Breast epithelium (tissue), 4 donors: ENCODE data around the gene FRMD4A. TPM values are rescaled to one million over a fixed set of nuclear protein-coding genes. Genes with fewer than 3 reads are reported as not detected.

Experiments
- DNase-seq, 2 donors: peaks; one replicate each; pipeline ENCODE4 v3.0.0-alpha.2; 2019; ENCODE audit warnings: low spot score in 2 of 2
- H3K27ac ChIP-seq, 2 donors: fragments of 200-600 bp; sonication (generic) in 1 of 2; one replicate each; pipeline ENCODE4 v1.5.1; 2016 to 2019; ENCODE audit warnings: mild to moderate bottlenecking in 1 of 2
- H3K27me3 ChIP-seq, 2 donors: fragments of 200-600 bp; sonication (generic) in 1 of 2; one replicate each; pipeline versions ENCODE4 v1.5.1 to v1.6.0; 2017 to 2019; ENCODE audit warnings: control low read depth in 1 of 2, mild to moderate bottlenecking in 1 of 2
- H3K36me3 ChIP-seq: fragments of 200-600 bp; one replicate; pipeline ENCODE4 v1.5.1; 2019
- H3K4me1 ChIP-seq, 2 donors: fragments of 200-600 bp; sonication (generic); one replicate each; pipeline ENCODE4 v1.5.1; 2016 to 2019; ENCODE audit warnings: control low read depth in 1 of 2
- H3K4me3 ChIP-seq, 3 donors: fragments of 200-600 bp; sonication (generic); 1 replicate in 2 of 3; 2 replicates in 1 of 3; pipeline ENCODE4 v1.5.1; 2016 to 2019; ENCODE audit warnings: mild to moderate bottlenecking in 3 of 3, moderate library complexity in 2 of 3
- H3K9me3 ChIP-seq, 2 donors: fragments of 200-600 bp; sonication (generic) in 1 of 2; one replicate each; pipeline ENCODE4 v1.5.1; 2016 to 2019; ENCODE audit warnings: control low read depth in 1 of 2
- CTCF ChIP-seq, 3 donors: fragments of 450-650 bp; IDR thresholded peaks; one replicate each; pipeline ENCODE4 v1.5.1; 2016 to 2017; ENCODE audit warnings: antibody characterized with exemption in 3 of 3, mild to moderate bottlenecking in 3 of 3, moderate library complexity in 3 of 3
- POLR2A ChIP-seq: fragments of 450-650 bp; IDR thresholded peaks from one replicate; pipeline ENCODE4 v1.6.1; 2016; ENCODE audit warnings: antibody characterized with exemption, mild to moderate bottlenecking, moderate library complexity
- POLR2AphosphoS5 ChIP-seq, 3 donors: sonication (generic); formaldehyde crosslinking; IDR thresholded peaks; one replicate each; pipeline ENCODE4 v1.6.1; 2017; ENCODE audit warnings: antibody characterized with exemption in 3 of 3
- intact Hi-C: fragments of 100-400 bp; cut with DNase I; formaldehyde crosslinking; loops from one replicate; pipeline ENCODE4 v1.15.1; 2023; ENCODE audit warnings: low total_unique reads
- total RNA-seq, 3 donors: library from RNA; depleted of rRNA; stranded (reverse); fragments of >200 nt; gene quantifications; one replicate each; pipeline ENCODE4 v1.1.0, GENCODE V29; 2016

The FRMD4A gene
- total RNA-seq, 3 donors from 2014 or later = 27.5 to 107 (median 34.4) TPM

GRCh38 chr10:13728898-13729535 lies 601.7 kb downstream of the FRMD4A start:
- H3K4me3 ChIP-seq = no peak overlapping the region
- H3K27ac ChIP-seq = no peak overlapping the region
- H3K27me3 ChIP-seq = no peaks in the 10 kb centered on the region
- TF ChIP-seq POLR2A = no peak
- no peak for TF ChIP-seq CTCF (IDR thresholded peaks at IDR 0.05)
- TF ChIP-seq POLR2AphosphoS5 (IDR thresholded peaks at IDR 0.05) = no peak
- intact Hi-C loops = no loop called here
- no peaks in the 10 kb centered on the region for H3K4me1 ChIP-seq
- no peaks in the 10 kb centered on the region for H3K36me3 ChIP-seq
- no peaks in the 10 kb centered on the region for H3K9me3 ChIP-seq
- DNase-seq = no peak

GRCh38 chr10:13725594-13725993 lies 605.1 kb downstream of the FRMD4A start:
- intact Hi-C loops = no loop called here
- Histone ChIP-seq H3K4me3 (no peak overlapping the region), H3K4me1 (no peaks in the 10 kb centered on the region), H3K27me3 (no peaks in the 10 kb centered on the region), H3K27ac (no peak overlapping the region), H3K9me3 (no peaks in the 10 kb centered on the region), H3K36me3 (no peaks in the 10 kb centered on the region)
- no peak for TF ChIP-seq POLR2AphosphoS5 (IDR thresholded peaks at IDR 0.05)
- no peak for TF ChIP-seq CTCF (IDR thresholded peaks at IDR 0.05)
- no peak for TF ChIP-seq POLR2A
- no peak for DNase-seq

- Histone ChIP-seq H3K4me3 (no peak overlapping the region), H3K36me3 (no peaks in the 10 kb centered on the region), H3K27ac (peak overlapping the region in 1 of 2 donors; percentile 38), H3K27me3 (no peaks in the 10 kb centered on the region), H3K4me1 (no peaks in the 10 kb centered on the region), H3K9me3 (no peaks in the 10 kb centered on the region)
- peak in 1 of 2 donors; percentile 28 for DNase-seq
- TF ChIP-seq POLR2AphosphoS5 (IDR thresholded peaks at IDR 0.05) (peak in 1 of 3 donors; percentile 12), POLR2A (no peak)
- intact Hi-C loops = no loop called here
Measured at GRCh38 chr10:13724484-13724883, 606.2 kb downstream of the FRMD4A start.

GRCh38 chr10:13722747-13723653 lies 607.7 kb downstream of the FRMD4A start:
- H3K27ac ChIP-seq = no peak overlapping the region
- no peak overlapping the region for H3K4me3 ChIP-seq
- intact Hi-C loops = no loop called here
- no peaks in the 10 kb centered on the region for H3K36me3 ChIP-seq
- no peaks in the 10 kb centered on the region for H3K27me3 ChIP-seq
- H3K9me3 ChIP-seq = no peaks in the 10 kb centered on the region
- H3K4me1 ChIP-seq = peaks cover 0 to 10% of the 10 kb centered on the region in 2 donors
- TF ChIP-seq POLR2A = no peak
- TF ChIP-seq POLR2AphosphoS5 (IDR thresholded peaks at IDR 0.05) = no peak
- TF ChIP-seq CTCF (IDR thresholded peaks at IDR 0.05) = no peak
- DNase-seq = no peak

- no peaks in the 10 kb centered on the region for H3K9me3 ChIP-seq
- DNase-seq = no peak
- H3K36me3 ChIP-seq = no peaks in the 10 kb centered on the region
- peaks cover 0 to 10% of the 10 kb centered on the region in 2 donors for H3K4me1 ChIP-seq
- no peak overlapping the region for H3K27ac ChIP-seq
- no peak for TF ChIP-seq POLR2A
- TF ChIP-seq POLR2AphosphoS5 (IDR thresholded peaks at IDR 0.05) = no peak
- TF ChIP-seq CTCF (IDR thresholded peaks at IDR 0.05) = no peak
- no peaks in the 10 kb centered on the region for H3K27me3 ChIP-seq
- intact Hi-C loops = no loop called here
- no peak overlapping the region for H3K4me3 ChIP-seq
Measured at GRCh38 chr10:13721486-13721885, 609.2 kb downstream of the FRMD4A start.
